HG03045 (cell line): Measurements from ENCODE around the gene TFRC.
"Not testable (repeated sequence)": the region's sequence is repeated elsewhere in the genome, so short reads cannot be mapped to it uniquely, and the experiment has no call there.

Source experiments
- ATAC-seq: cut with Tn5 transposase; IDR thresholded peaks from one replicate; pipeline ENCODE4 v1.9.1; 2021; ENCODE audit warnings: mild to moderate bottlenecking, moderate library complexity; ENCODE audit not compliant: unreplicated experiment

The TFRC gene

GRCh38 chr3:196082619-196082971 is 705 bp upstream of the TFRC start:
- no peak for ATAC-seq

- ATAC-seq, result peak; percentile 47
Measured at GRCh38 chr3:196081002-196081833, 672 bp downstream of the TFRC start.

GRCh38 chr3:196080101-196080846 is 1.6 kb downstream of the TFRC start:
- ATAC-seq, result not testable (repeated sequence)

- no peak for ATAC-seq
Measured at GRCh38 chr3:196079682-196080081, 2.2 kb downstream of the TFRC start.

GRCh38 chr3:196075013-196075412 is 6.9 kb downstream of the TFRC start:
- no peak for ATAC-seq

GRCh38 chr3:196073255-196073753 is 8.6 kb downstream of the TFRC start:
- ATAC-seq, result no peak

- no peak for ATAC-seq
Measured at GRCh38 chr3:196072313-196072712, 9.6 kb downstream of the TFRC start.

- not testable (repeated sequence) for ATAC-seq
Measured at GRCh38 chr3:196068812-196069211, 13.1 kb downstream of the TFRC start.

- ATAC-seq, result no peak
Measured at GRCh38 chr3:196067439-196067838, 14.5 kb downstream of the TFRC start.

- no peak for ATAC-seq
Measured at GRCh38 chr3:196063971-196064370, 17.9 kb downstream of the TFRC start.

- no peak for ATAC-seq
Measured at GRCh38 chr3:196063456-196063855, 18.4 kb downstream of the TFRC start.

- ATAC-seq, result no peak
Measured at GRCh38 chr3:196063049-196063448, 18.8 kb downstream of the TFRC start.

GRCh38 chr3:196060834-196061233 is 21.1 kb downstream of the TFRC start:
- no peak for ATAC-seq

- no peak for ATAC-seq
Measured at GRCh38 chr3:196057760-196058331, 24.0 kb downstream of the TFRC start.

GRCh38 chr3:196056371-196056770 is 25.5 kb downstream of the TFRC start:
- ATAC-seq, result not testable (repeated sequence)

GRCh38 chr3:196055683-196056270 is 26.1 kb downstream of the TFRC start:
- ATAC-seq, result no peak

GRCh38 chr3:196055240-196055639 is 26.6 kb downstream of the TFRC start:
- ATAC-seq, result no peak

GRCh38 chr3:196054661-196055060 is 27.2 kb downstream of the TFRC start:
- ATAC-seq, result no peak

GRCh38 chr3:196053487-196053886 is 28.4 kb downstream of the TFRC start:
- no peak for ATAC-seq

GRCh38 chr3:196051282-196052076 is 30.4 kb downstream of the TFRC start:
- no peak for ATAC-seq
